ENCODE results near the gene ZNF547.

DNA sequence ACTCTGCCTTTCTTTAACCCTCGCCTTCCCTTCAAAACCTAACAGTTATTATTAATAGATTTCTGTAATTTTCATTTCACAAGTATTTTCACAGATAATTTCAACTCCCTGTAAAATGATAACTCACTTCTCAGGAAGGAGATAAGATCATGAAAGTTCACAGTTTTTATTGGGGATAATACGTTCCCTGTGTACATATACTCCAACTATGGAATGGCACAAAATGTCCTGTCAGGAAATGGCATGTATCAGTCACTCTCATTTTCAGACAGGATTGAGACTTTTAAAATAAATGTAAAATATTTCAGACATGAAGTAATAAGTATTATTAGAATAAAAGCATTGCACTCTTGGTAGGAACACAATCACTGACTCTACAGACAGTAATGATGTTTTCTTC is 932 bp upstream of the ZNF547 start:
- TF ChIP-seq CTCF (IDR thresholded peaks at IDR 0.05) (no peak), EP300 (IDR thresholded peaks at IDR 0.05) (no peak), POLR2A (IDR thresholded peaks at IDR 0.05) (no peak), POLR2AphosphoS5 (IDR thresholded peaks at IDR 0.05) (no peak)
